Measurements from ENCODE around the gene DCUN1D3.
"Not testable (repeated sequence)": the region's sequence is repeated elsewhere in the genome, so short reads cannot be mapped to it uniquely, and the experiment has no call there.

Gene DCUN1D3

DNA sequence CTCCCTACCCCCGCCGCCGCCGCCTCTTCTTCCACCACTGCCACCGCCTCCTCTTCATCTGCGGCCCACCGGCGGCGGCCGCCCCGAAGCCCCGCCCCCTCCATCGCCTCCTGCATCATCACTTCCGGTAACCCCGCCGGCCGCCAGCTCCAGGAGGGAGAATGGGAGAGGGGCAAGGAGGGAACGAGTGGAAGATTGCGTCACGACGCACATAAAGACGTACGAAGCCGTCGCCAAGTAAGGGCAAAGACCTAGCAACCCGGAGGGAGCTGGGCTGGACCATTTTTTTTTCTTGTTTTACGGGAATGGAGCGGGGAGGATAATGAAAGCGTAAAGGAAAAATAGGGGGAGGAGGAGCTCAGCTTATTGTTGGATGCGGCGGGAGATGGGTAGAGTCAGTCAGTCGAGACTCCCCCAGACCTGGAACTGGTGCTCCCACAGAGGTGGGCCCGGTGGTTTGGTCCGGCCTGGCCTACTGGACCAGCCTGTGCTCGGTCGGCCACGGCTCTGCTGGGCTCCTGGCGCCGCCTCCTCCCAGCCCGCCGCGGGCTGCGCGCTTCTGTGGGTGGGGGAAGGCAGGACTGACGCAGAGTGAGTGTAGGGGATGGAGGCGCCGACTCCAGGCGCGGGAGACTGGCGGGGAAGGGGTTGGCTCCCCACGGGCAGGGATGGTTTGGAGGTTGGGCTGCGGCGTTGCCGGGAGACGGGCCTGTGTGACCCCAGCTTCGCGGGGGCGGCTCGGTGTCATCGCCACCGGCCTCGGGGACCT is at the start of gene DCUN1D3, which contains the start of gene LYRM1:
DCUN1D3 (minus strand) TSS at position 60 of the 769 bp plus-strand sequence. CDS start 37,820 bp downstream, outside the sequence.
LYRM1 (plus strand) TSS at position 473 of the 769 bp plus-strand sequence. CDS start 14,785 bp downstream, outside the sequence.
- in situ Hi-C loops (cut with MboI; ENCODE audit: low sequenced_read_pairs), result no loop called here

- in situ Hi-C loops (cut with MboI; ENCODE audit: low sequenced_read_pairs), result no loop called here
Measured at GRCh38 chr16:20949660-20950059, 49.5 kb upstream of the DCUN1D3 start.

DNA sequence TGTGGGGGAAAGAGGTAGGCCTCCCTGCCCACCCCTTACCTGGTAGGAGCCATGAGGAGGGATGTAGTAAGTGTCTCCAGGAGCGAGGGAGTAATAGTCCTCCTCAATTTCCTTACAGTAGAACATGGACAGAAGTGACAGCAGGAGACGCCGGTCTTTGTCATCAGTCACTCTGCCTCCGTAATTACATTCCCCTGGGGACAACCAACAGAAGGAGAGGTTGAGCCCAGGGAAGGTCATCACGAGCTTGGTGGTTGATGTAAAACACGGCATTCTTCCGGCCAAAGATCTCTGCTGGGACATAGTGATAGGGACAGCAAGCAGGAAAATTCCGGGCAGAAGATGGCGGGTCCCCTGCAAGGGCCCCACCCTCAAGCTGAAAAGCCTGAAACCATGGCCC is 48.3 kb upstream of the DCUN1D3 start:
- in situ Hi-C loops (cut with MboI; ENCODE audit: low sequenced_read_pairs), result no loop called here

DNA sequence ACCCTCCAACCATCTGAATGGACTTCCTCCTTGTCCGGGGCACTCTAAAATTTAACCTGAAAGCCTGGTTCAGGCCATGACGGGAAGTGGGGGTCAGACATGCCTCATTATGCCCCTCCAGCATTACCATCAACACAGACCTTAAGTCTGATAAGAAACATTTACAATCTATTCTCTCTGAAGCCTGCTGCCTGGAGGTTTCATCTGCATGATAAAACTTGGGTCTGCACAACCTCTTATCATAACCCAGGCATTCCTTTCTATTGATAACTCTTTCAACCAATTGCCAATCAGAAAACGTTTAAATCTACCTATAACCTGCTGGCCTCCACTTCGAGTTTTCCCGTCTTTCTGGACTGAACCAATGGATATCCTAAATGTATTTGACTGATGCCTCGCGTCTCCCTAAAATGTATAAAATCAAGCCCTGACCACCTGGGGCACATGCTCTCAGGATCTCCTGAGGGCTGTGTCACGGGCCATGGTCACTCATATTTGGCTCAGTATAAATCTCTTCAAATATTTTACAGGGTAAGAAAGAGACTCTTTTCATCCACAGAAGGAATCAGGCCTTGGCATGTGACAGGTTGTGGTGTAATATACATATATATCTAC is 46.0 kb upstream of the DCUN1D3 start:
- in situ Hi-C loops (cut with MboI; ENCODE audit: low sequenced_read_pairs), result no loop called here

DNA sequence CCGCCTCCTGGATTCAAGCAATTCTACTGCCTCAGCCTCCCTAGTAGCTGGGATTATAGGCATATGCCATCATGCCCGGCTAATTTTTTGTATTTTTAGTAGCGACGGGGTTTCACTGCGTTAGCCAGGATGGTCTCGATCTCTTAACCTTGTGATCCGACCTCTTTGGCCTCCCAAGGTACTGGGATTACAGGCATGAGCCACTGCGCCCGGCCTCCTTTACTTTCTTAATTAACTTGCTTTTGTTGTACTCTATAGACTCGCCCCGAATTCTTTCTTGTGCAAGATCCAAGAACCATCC is 45.4 kb upstream of the DCUN1D3 start:
- in situ Hi-C loops (cut with MboI; ENCODE audit: low sequenced_read_pairs), result not testable (repeated sequence)

DNA sequence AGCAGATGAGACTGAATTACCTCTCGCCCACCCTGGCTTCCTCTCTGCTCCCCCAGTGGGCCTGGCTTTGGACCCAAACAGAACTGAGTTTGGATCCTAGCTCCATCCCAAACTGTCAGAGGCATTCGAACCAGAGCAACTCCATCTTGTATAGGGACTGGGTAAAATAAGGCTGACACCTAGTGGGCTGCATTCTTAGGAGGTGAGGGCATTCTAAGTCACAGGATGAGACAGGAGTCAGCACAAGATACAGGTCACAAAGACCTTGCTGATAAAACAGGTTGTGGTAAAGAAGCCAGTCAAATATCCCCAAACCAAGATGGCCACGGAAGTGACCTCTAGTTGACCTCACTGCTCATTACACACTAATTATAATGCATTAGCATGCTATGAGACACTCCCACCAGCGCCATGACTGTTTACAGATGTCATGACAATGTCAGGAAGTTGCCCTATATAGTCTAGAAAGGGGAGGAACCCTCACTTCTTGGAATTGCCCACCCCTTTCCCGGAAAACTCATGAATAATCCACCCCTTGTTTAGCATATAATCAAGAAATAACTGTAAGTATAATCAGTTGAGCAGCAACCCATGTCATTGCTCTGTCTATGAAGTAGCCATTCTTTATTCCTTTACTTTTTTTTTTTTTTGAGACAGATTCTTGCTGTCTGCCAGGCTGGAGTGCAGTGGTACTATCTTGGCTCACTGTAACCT is 44.9 kb upstream of the DCUN1D3 start:
- in situ Hi-C loops (cut with MboI; ENCODE audit: low sequenced_read_pairs), result no loop called here

DNA sequence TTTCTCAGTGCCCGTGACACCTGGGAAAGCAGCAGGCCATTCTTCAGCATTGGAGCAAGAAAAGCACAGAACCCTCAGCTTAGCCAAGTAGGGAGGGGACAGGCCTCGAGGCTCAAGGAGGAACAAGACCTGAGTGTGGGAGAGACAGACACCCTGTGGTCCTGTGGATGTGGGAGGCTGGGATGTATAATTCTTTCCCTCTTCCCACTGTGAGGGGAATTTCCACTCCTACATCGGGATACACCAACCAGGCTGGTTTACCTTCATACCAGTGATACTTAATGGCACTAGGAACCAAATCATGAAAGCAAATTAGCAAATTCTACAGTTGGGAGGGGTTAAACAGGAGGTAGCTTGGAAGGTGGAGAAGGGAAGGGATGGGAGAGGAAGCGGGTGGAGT is 42.1 kb upstream of the DCUN1D3 start:
- in situ Hi-C loops (cut with MboI; ENCODE audit: low sequenced_read_pairs), result no loop called here

- in situ Hi-C loops (cut with MboI; ENCODE audit: low sequenced_read_pairs), result no loop called here
Measured at GRCh38 chr16:20941636-20941926, 41.4 kb upstream of the DCUN1D3 start.

- in situ Hi-C loops (cut with MboI; ENCODE audit: low sequenced_read_pairs), result no loop called here
Measured at GRCh38 chr16:20940871-20941635, 40.9 kb upstream of the DCUN1D3 start.

DNA sequence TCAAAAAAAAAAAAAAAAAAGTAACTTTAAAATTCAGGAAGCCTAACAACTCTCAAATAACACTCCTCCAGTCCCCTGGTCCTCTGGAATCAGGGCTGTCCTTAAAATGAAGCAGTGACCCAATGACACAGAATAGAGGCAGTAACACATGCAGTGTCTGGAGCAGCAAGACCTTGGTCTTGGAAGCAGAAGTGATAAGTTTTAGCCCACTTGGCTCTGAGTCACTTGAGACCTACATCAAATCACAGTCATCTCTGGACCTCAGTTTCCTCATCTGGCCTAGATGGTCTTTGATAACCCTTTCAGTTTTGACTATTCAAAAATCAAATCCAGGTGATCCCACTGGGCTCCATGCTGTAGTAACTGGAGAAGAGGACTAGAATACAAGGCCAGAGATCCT is 39.5 kb upstream of the DCUN1D3 start:
- in situ Hi-C loops (cut with MboI; ENCODE audit: low sequenced_read_pairs), result no loop called here

GRCh38 chr16:20938426-20938825 is 38.3 kb upstream of the DCUN1D3 start:
- in situ Hi-C loops (cut with MboI; ENCODE audit: low sequenced_read_pairs), result no loop called here

- in situ Hi-C loops (cut with MboI; ENCODE audit: low sequenced_read_pairs), result no loop called here
Measured at GRCh38 chr16:20937736-20938135, 37.6 kb upstream of the DCUN1D3 start.

DNA sequence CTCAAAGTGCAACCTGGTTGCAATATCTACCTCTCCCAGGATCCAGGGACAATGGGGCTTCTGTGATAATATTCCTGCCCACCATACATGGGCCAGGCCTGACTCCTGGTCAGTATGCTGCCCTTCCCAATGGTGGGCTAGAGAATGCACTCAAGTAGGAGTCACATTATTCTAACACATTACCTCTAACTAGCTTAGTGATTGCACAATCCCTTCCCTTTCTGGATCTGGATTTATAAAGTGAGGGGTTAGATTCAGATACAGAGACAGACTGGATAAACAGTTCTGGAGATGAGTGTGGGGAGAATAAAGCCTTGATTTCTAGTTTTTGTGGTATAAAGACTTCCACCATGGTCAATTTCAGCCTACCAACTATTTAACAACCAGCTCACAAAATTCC is 33.4 kb upstream of the DCUN1D3 start:
- in situ Hi-C loops (cut with MboI; ENCODE audit: low sequenced_read_pairs), result no loop called here

- in situ Hi-C loops (cut with MboI; ENCODE audit: low sequenced_read_pairs), result no loop called here
Measured at GRCh38 chr16:20931066-20931600, 31.0 kb upstream of the DCUN1D3 start.

- in situ Hi-C loops (cut with MboI; ENCODE audit: low sequenced_read_pairs), result no loop called here
Measured at GRCh38 chr16:20930365-20930690, 30.2 kb upstream of the DCUN1D3 start.

DNA sequence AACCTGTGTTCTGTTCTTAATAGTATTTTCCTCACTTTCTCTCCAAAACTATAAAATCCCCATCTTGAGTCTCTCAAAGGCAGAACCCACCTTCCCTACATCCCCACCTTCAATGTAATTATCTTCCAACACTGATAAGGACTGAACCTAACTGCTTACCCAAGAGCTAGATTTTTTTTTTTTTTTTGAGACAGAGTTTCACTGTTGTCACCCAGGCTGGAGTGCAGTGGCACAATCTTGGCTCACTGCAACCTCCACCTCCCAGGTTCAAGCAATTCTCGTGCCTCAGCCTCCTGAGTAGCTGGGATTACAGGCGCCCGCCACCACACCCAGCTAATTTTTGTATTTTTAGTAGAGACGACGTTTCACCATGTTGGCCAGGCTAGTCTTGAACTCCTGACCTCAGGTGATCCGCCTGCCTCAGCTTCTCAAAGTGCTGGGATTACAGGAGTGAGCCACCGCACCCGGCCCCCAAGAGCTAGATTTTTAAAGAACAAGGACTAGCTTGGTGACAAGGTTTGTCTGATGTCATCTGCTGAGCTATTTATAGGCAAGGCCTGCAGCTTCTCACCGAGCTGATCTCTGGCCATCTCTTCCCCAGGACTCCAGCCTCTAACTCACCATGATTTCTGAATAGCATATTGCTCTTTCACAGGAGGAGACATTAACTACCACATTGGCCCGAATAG is 29.7 kb upstream of the DCUN1D3 start:
- in situ Hi-C loops (cut with MboI; ENCODE audit: low sequenced_read_pairs), result not testable (repeated sequence)

DNA sequence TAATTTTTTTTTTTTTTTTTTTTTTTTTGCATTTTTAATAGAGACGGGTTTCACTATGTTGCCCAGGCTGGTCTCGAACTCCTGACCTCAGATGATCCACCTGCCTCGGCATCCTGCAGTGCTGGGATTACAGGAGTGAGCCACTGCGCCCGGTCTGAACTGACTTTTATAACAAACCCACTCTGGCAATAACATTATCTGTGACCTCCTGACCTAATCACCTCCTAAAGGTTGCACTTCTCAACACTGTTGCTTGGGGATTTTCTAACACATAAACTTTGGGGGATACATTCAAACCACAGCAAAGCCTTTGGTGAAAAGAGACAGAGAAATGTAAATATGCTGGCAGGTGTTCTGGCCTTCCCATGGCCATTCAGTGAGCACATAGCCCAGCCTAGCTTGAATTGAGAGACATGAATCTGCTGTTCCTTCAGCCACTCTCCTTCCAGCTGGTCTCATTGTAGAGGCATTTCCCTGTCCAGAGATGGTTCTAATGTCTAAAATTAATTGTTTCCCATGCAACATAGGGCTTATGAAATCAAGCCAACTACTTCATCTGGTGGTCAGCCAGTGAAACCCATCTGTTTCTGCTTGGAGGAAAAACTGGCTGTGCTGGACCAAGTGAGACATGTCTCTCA is 28.7 kb upstream of the DCUN1D3 start:
- in situ Hi-C loops (cut with MboI; ENCODE audit: low sequenced_read_pairs), result no loop called here

DNA sequence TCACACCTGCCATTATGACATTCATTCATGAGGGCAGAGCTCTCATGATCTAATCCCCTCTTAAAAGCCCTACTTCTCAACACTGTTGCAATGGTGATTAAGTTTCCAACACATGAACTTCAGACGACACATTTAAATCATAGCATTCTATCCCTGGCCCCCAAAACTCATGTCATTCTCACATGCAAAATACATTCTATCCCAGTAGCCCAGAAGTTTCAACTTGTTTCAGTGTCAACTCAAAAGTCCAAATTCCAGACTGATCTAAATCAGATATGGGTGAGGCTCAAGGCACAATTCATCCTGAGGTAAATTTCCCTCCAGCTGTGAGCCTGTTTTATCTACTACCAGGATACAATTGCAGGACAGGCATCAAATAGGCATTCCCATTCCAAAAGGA is 25.6 kb upstream of the DCUN1D3 start:
- in situ Hi-C loops (cut with MboI; ENCODE audit: low sequenced_read_pairs), result no loop called here

DNA sequence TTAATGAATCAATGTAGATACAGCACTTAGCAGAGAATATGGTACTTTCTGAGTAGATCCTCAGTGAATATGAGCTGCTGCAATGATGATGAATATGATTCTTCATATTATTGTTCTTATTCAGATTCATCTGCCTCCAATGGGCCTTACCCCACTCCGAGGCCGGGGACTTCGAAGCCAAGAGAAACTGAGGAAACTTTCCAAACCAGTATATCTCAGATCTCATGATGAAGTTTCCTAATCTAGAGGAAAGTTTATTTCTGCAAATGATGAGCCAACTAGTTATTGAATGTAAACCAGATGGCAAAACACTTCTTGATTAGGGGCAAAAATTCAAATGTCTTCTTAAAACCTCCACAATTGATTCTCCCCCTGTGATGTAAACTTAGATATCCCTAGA is 23.7 kb upstream of the DCUN1D3 start:
- in situ Hi-C loops (cut with MboI; ENCODE audit: low sequenced_read_pairs), result no loop called here

GRCh38 chr16:20920799-20921198 is 20.6 kb upstream of the DCUN1D3 start:
- in situ Hi-C loops (cut with MboI; ENCODE audit: low sequenced_read_pairs), result no loop called here

All from HL-60/S4 treated with retinoic acid at 250 ng/mL for 4 days and 3 days (cell line).